Activated CD4-positive, alpha-beta T cell treated with anti-CD3 and anti-CD28 coated beads, Interleukin-2, amount 10 ng/mL, durations not matched to agents 7 days and 5 days (primary cell): Measurements from ENCODE around the gene CCDC40. TPM values are rescaled to one million over a fixed set of nuclear protein-coding genes. Genes with fewer than 3 reads are reported as not detected.
A peak's percentile ranks its signal among the peaks of the same experiment; 100 is the strongest.

ENCODE experiments used
- CTCF ChIA-PET: fragments of 350-600 bp; sonication (Branson Sonifier 250); formaldehyde crosslinking; loops from one replicate; lab custom pipeline; 2021; ENCODE audit warnings: antibody characterized with exemption; lab: Charles Lee
- POLR2A ChIA-PET: fragments of 350-600 bp; sonication (Branson Sonifier 250); formaldehyde crosslinking; loops from one replicate; lab custom pipeline; 2021; ENCODE audit warnings: antibody characterized with exemption; lab: Charles Lee
- DNase-seq: peaks from one replicate; pipeline ENCODE4 v3.0.0-alpha.2; 2020
- H3K27ac Mint-ChIP-seq: one replicate; pipeline ENCODE4 v1.8.0; 2021; ENCODE audit warnings: mild to moderate bottlenecking, moderate library complexity, mixed read lengths
- H3K27me3 Mint-ChIP-seq: one replicate; pipeline ENCODE4 v1.8.0; 2021; ENCODE audit warnings: mixed read lengths
- H3K36me3 Mint-ChIP-seq: one replicate; pipeline ENCODE4 v1.8.0; 2021; ENCODE audit warnings: low read depth, mixed read lengths
- H3K4me1 Mint-ChIP-seq: one replicate; pipeline ENCODE4 v1.8.0; 2021; ENCODE audit warnings: mixed read lengths
- H3K4me3 Mint-ChIP-seq: one replicate; pipeline ENCODE4 v1.8.0; 2021; ENCODE audit warnings: mild to moderate bottlenecking, moderate library complexity, mixed read lengths
- H3K9me3 Mint-ChIP-seq: one replicate; pipeline ENCODE4 v1.8.0; 2021; ENCODE audit warnings: mixed read lengths
- total RNA-seq, 2 experiments: library from RNA; stranded (reverse); gene quantifications; one replicate each; pipeline ENCODE4 v1.2.3, GENCODE V29; 2021

Gene CCDC40
- total RNA-seq, 2 experiments from 2014 or later, result not detected

DNA sequence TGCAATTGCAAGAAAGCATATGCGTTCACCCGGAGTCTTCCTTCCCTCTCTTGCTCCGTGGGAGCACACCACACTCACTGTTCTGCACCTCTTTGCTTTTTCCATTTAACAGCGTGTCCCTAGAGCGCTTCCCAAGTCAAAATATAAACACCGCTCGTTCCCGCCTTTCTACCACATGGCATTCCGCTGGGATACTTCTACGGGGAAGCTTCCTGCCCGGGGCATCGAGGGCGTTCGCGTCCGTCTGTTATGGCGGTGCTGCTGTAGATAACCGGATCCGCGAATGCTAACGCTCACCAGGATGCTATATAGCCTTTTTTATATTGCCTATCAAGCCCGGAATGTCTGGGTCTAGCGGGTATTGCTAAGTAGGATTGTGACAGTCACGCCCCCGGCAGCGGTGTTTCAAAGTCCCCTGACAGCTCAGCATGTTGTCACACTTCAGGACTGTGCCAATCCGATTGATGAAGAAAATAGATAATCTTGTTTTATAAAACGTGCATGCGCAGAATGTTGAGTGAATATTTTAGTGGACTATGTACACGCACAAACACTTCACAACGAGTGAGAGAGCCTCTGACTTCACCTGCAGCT, 31.0 kb downstream of the CCDC40 start:
- Mint-ChIP-seq H3K9me3 (no peaks in the 10 kb centered on the region), H3K27me3 (no peaks in the 10 kb centered on the region), H3K4me1 (peaks cover 21% of the 10 kb centered on the region), H3K27ac (no peak overlapping the region), H3K36me3 (no peaks in the 10 kb centered on the region), H3K4me3 (no peak overlapping the region)
- DNase-seq, result no peak
- ChIA-PET POLR2A (no interaction called here), CTCF (no interaction called here)

DNA sequence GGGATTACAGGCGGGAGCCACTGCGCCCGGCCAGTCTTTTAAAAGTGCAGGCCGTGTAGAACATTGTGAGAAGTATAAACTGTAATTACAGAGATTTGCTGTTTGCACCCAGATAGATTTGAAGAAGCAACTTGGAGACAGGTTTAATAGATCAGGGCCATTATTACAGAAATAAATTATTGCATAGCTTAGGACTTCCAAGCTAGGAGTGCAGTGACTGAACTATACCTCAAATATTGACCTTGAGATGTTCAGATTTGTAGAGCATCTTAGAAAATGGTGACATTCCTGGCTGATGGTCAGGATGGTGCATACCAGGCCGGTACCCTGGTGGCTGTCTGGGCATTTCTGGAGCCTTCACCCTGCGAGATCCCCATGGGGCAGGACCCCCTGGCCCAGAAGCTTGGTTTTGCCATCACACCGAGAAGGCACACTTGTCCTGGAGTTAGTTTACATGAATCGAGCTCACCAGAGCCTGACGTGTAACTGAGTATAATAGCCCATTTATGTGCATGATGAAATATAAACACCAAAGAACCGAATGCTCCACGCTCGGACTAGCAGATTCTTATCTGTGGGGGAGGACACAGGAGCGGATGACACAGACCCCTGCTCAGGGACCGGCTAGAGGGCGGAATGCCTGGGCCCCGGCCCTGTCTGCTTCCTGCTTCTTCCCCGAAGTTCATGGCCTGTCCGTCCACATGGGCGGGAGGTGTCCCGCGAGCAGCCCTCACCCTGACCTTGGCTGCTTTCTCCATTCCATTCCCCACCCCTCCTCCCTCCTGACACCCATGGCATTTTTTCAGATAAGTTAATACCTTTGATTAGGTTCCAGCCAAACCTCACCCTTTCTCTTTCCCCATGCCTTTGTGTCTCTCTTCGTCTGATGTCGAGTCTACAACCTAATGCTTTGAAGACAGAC, 32.1 kb downstream of the CCDC40 start:
- Mint-ChIP-seq H3K27ac (no peak overlapping the region), H3K9me3 (no peaks in the 10 kb centered on the region), H3K4me3 (no peak overlapping the region), H3K27me3 (no peaks in the 10 kb centered on the region), H3K4me1 (peaks cover 21% of the 10 kb centered on the region), H3K36me3 (no peaks in the 10 kb centered on the region)
- ChIA-PET POLR2A (no interaction called here), CTCF (interaction anchor here (0.6 to 1.5 kb wide), 3 partner anchors 25 to 380 kb away, joined by 4 to 5 read pairs (median 5); partner anchors contain the start of gene GAA)
- DNase-seq, result no peak

DNA sequence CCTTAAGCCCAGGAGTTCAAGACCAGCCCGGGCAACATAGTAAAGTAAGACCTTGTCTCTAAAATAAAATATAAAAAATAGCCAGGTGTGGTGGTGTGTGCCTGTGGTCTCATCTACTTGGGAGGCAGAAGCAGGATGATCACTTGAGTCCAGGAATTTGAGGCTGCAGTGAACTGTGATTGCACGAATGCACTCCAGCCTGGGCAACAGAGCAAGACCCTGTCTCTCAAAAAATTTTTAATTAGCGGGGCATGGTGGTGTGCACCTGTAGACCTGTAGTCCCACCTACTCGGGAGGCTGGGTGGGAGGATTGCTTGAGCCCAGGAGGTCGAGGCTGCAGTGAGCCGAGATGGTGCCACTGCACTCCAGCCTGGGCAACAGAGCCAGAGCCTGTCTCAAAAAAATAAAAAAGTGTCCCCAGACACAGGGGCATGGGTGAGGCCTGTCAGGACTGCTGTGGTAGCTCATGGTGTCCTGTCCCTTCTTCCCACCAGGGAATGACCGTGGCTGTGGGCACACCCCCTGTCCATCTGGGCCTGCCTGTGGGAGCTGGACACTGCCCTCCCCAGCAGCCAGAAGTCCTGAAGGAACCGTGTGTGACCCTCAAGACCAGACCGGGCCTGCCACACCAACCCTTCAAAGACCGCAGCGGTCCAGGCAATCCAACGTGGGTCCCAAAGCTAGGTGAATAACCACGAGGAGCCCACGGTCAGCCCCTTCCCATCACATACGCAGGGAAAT, 34.1 kb downstream of the CCDC40 start:
- H3K27ac Mint-ChIP-seq, result no peak overlapping the region
- ChIA-PET POLR2A (no interaction called here), CTCF (interaction anchor here (0.9 kb wide), 1 partner anchor 62 kb away, joined by 3 read pairs; no protein-coding TSS in a partner anchor)
- no peaks in the 10 kb centered on the region for H3K27me3 Mint-ChIP-seq
- no peak overlapping the region for H3K4me3 Mint-ChIP-seq
- H3K36me3 Mint-ChIP-seq, result no peaks in the 10 kb centered on the region
- no peaks in the 10 kb centered on the region for H3K9me3 Mint-ChIP-seq
- DNase-seq, result no peak
- H3K4me1 Mint-ChIP-seq, result peaks cover 21% of the 10 kb centered on the region

DNA sequence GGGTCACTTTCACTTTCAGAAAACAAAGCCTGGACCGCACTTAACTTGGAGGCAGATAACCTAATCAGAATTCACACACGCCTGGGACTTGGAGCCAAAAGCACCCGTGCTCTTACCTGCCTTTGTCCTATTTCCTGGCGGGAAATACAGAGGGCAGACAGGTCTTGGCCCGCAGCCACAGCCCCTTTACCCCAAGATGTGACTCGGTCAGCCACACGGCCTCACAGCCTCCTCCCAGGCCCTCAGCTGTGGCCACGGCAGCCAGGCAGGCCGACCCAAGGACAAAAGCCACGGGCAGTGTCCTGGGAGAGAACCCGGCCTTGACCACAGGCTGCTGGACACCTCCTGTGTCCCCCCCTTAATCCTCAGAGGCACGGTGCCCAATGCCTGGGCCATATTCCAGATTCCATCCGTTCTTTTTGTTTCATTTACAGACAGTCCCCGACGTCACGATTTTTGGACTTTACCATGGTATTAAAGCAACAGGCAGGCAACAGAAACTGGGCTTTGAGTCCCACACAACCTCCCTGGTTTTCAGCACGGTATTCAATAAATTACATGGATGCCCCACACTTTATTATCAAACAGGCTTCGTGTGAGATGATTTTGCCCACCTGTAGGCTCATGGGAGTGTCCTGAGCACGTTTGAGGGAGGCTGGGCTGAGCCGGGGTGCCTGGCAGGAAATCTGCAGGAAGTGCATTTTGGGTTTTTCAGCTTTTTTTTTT, 34.8 kb downstream of the CCDC40 start:
- peaks cover 21% of the 10 kb centered on the region for H3K4me1 Mint-ChIP-seq
- ChIA-PET POLR2A (no interaction called here), CTCF (interaction anchor here (1.5 kb wide), 1 partner anchor 16 kb away, joined by 3 read pairs; no protein-coding TSS in a partner anchor)
- H3K27ac Mint-ChIP-seq, result peak overlapping the region; percentile 27
- H3K9me3 Mint-ChIP-seq, result no peaks in the 10 kb centered on the region
- no peak for DNase-seq
- H3K4me3 Mint-ChIP-seq, result no peak overlapping the region
- no peaks in the 10 kb centered on the region for H3K27me3 Mint-ChIP-seq
- H3K36me3 Mint-ChIP-seq, result no peaks in the 10 kb centered on the region

DNA sequence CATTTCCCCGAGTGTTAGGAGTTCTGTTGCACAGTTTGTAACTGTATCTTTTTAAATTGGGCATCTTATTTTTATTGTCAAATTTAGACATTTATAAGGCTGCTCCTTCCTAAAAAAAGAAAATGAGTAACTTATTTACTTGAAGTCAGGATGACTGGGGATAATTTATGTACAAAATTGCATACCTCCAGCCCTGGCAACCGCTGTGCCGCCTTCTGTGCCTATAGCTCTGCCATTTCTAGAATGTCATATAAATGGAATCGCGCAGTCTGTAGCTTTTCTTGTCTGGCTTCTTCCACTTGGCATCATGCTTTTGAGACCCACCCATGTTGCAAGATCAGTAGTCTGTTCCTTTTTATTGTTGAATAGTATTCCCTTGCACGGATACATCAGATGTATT, 36.0 kb downstream of the CCDC40 start:
- ChIA-PET POLR2A (no interaction called here), CTCF (interaction anchor here (0.7 to 1.5 kb wide), 2 partner anchors 15 to 755 kb away, joined by 3 read pairs; no protein-coding TSS in a partner anchor)
- no peak for DNase-seq
- Mint-ChIP-seq H3K4me3 (no peak overlapping the region), H3K27me3 (no peaks in the 10 kb centered on the region), H3K9me3 (no peaks in the 10 kb centered on the region), H3K36me3 (no peaks in the 10 kb centered on the region), H3K4me1 (peaks cover 21% of the 10 kb centered on the region), H3K27ac (no peak overlapping the region)

DNA sequence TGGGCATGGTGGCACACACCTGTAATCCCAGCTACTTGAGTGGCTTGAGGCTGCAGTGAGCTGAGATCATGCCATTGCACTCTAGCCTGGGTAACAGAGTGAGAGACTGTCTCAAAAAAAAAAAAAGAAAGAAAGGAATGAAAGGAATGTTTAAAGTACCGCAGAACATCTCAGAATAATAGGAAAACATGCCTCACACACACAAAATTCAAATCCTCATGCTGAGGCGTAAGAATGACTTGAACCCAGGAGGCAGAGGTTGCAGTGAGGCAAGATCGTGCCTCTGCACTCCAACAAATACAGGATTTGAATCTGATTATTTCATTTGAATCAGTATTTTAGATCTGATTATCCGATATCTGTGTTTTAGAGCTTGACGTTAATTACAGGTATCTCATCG, 43.6 kb downstream of the CCDC40 start:
- Mint-ChIP-seq H3K36me3 (no peaks in the 10 kb centered on the region), H3K4me3 (no peak overlapping the region), H3K27ac (no peak overlapping the region), H3K27me3 (no peaks in the 10 kb centered on the region), H3K4me1 (peaks cover 5% of the 10 kb centered on the region), H3K9me3 (no peaks in the 10 kb centered on the region)
- ChIA-PET POLR2A (no interaction called here), CTCF (interaction anchor here (1.4 kb wide), 1 partner anchor 21 kb away, joined by 6 read pairs; the partner anchor contains the start of gene GAA)
- no peak for DNase-seq

DNA sequence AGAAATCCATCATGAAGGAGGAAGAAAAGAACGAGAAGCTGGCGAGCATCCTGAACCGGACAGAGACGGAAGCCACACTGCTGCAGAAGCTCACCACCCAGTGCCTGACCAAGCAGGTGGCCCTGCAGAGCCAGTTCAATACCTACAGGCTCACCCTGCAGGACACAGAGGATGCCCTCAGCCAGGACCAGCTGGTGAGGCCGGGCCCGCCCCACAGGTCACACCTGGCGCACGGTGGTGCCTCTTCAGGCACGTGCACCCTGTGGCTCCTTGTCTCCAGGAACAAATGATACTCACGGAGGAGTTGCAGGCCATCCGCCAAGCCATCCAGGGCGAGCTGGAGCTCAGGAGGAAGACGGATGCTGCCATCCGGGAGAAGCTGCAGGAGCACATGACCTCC, 45.2 kb downstream of the CCDC40 start:
- Mint-ChIP-seq H3K36me3 (no peaks in the 10 kb centered on the region), H3K4me3 (no peak overlapping the region), H3K27me3 (no peaks in the 10 kb centered on the region), H3K4me1 (peaks cover 5% of the 10 kb centered on the region), H3K9me3 (no peaks in the 10 kb centered on the region), H3K27ac (no peak overlapping the region)
- POLR2A ChIA-PET, result no interaction called here
- no peak for DNase-seq
- CTCF ChIA-PET, result interaction anchor here (2.0 to 2.3 kb wide), 2 partner anchors 20 to 74 kb away, joined by 9 to 19 read pairs; partner anchors contain the start of gene GAA

DNA sequence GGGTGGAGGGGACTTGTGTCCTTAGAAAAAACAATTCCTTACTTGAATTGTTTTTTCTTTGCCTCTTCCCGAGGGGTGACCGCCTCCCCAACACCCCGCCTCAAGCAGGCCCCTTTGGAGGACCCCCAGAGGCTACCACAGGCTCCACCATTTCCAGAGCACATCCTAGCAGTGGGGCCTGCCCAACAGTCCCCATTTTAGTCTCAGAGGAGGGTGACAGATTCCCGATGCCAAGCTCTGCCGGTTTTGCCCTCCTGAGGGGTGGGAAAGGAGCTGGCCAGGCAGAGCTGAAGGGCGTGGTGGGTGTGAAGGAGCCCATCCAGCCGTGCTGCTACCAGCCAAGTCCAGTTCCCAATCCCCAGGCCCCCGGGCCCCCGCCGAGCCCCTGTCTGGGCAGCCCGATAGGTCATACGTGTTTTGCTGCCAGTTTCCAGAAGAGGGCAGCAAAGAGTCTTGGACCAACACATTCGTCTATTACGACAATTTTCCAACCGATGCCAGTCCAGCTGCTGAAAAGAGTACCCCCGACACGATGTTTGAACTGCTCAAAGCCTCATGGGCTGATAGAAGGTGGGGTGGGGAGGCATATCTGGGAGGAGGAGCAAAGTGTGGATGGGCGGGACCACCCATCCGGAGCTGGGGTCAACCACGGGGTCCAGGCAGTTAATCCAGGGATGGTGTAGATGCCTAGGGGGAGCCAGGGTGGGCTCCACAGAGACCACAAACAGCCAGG, 46.1 kb downstream of the CCDC40 start:
- peak; percentile 72 for DNase-seq
- no peaks in the 10 kb centered on the region for H3K36me3 Mint-ChIP-seq
- no peaks in the 10 kb centered on the region for H3K27me3 Mint-ChIP-seq
- CTCF ChIA-PET, result interaction anchor here (0.5 to 2.3 kb wide), 5 partner anchors 10 to 988 kb away, joined by 3 to 19 read pairs (median 5); partner anchors contain the start of gene GAA
- H3K9me3 Mint-ChIP-seq, result no peaks in the 10 kb centered on the region
- POLR2A ChIA-PET, result no interaction called here
- peaks cover 5% of the 10 kb centered on the region for H3K4me1 Mint-ChIP-seq
- no peak overlapping the region for H3K27ac Mint-ChIP-seq
- no peak overlapping the region for H3K4me3 Mint-ChIP-seq

DNA sequence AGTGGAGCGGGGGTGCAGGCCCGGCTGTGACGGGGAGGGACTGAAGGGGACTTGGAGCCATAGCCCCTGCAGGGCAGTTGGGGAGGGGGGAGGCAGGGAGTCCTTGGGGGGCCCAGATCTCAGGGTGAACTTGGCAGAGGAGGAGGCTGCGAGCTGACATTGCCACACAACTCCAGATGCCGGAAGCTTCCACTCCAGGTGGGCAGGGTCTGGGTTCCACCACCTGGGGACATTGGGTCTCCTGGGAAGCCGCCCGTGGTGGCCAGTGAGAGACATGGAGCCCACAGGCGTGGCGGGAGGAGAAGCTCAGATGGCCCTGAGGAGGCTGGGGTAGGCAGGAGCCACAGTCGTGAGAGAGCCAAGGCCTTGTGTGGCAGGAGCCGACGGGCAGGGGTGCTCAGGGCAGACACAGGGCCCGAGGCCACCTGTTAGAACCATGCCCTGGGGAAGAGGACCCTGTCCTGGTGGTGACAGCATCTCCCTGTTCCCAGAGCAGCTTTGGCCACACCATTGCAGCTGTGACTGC, 46.8 kb downstream of the CCDC40 start:
- no peaks in the 10 kb centered on the region for H3K36me3 Mint-ChIP-seq
- no peaks in the 10 kb centered on the region for H3K27me3 Mint-ChIP-seq
- no peak for DNase-seq
- peaks cover 5% of the 10 kb centered on the region for H3K4me1 Mint-ChIP-seq
- no peaks in the 10 kb centered on the region for H3K9me3 Mint-ChIP-seq
- H3K27ac Mint-ChIP-seq, result no peak overlapping the region
- POLR2A ChIA-PET, result no interaction called here
- CTCF ChIA-PET, result interaction anchor here (0.7 to 2.3 kb wide), 3 partner anchors 10 to 75 kb away, joined by 5 to 19 read pairs (median 9); partner anchors contain the start of gene GAA
- H3K4me3 Mint-ChIP-seq, result no peak overlapping the region

DNA sequence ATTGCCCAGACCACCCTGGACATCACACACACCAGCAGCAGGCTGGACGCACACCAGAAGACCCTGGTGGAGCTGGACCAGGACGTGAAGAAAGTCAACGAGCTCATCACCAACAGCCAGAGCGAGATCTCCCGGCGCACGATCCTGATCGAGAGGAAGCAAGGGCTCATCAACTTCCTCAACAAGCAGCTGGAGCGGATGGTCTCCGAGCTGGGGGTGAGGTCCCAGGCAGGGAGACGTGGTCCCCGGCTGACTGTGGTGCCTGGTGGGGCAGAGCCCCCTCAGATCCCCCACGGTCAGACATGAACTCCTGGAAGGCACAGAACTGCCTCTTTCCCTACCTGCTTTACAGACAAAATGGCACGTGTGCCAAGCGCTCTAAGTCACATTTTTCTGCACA, 48.3 kb downstream of the CCDC40 start:
- Mint-ChIP-seq H3K27me3 (no peaks in the 10 kb centered on the region), H3K27ac (no peak overlapping the region), H3K9me3 (no peaks in the 10 kb centered on the region), H3K4me3 (no peak overlapping the region), H3K36me3 (no peaks in the 10 kb centered on the region), H3K4me1 (peaks cover 5% of the 10 kb centered on the region)
- DNase-seq, result no peak
- CTCF ChIA-PET, result interaction anchor here (0.6 to 2.2 kb wide), 2 partner anchors 14 to 16 kb away, joined by 3 to 10 read pairs; partner anchors contain the start of gene GAA
- POLR2A ChIA-PET, result no interaction called here

DNA sequence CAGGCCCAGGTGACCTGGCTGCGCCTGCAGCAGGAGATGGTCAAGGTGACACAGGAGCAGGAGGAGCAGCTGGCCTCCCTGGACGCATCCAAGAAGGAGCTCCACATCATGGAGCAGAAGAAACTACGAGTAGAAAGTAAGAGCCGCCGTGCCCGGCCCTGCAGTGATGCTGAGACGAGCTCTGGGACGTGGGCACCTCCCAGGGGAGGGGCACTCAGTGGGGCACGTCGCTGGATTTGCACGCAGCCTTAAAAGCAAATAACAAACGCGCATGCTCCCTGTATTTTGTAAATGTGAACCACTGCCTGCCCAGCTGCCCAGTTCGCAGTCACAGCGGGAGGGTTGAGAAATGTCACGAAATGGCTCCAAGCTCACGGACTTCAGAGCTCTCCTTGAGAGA, 49.6 kb downstream of the CCDC40 start:
- POLR2A ChIA-PET, result no interaction called here
- CTCF ChIA-PET, result interaction anchor here (2.2 kb wide), 1 partner anchor 15 kb away, joined by 10 read pairs; the partner anchor contains the start of gene GAA
- DNase-seq, result no peak
- peaks cover 5% of the 10 kb centered on the region for H3K4me1 Mint-ChIP-seq
- no peak overlapping the region for H3K27ac Mint-ChIP-seq
- no peaks in the 10 kb centered on the region for H3K36me3 Mint-ChIP-seq
- no peaks in the 10 kb centered on the region for H3K9me3 Mint-ChIP-seq
- no peaks in the 10 kb centered on the region for H3K27me3 Mint-ChIP-seq
- no peak overlapping the region for H3K4me3 Mint-ChIP-seq
